ENCODE measurements around the gene TRERF1. TPM values are rescaled to one million over a fixed set of nuclear protein-coding genes. Genes with fewer than 3 reads are reported as not detected.
A peak's percentile ranks its signal among the peaks of the same experiment; 100 is the strongest.

The TRERF1 gene
- polyA plus RNA-seq, 1 donor (not counting 4 experiments of a cell fraction or from before 2014, with no cell fraction given), result 4.8 TPM

GRCh38 chr6:42429042-42429585, 22.6 kb downstream of the TRERF1 start:
- no peaks in the 10 kb centered on the region for H4K20me1 ChIP-seq (ENCODE audit: control insufficient read depth, extremely low read depth, insufficient read depth, low read length)
- H3K79me2 ChIP-seq (ENCODE audit: control insufficient read depth, insufficient read depth, low read length), result peaks cover 24% of the 10 kb centered on the region
- peaks cover 6% of the 10 kb centered on the region for H3K4me1 ChIP-seq (ENCODE audit: control insufficient read depth, extremely low read depth, insufficient read depth, low read length)
- no peak overlapping the region for H3K4me2 ChIP-seq (ENCODE audit: control insufficient read depth, extremely low read depth, insufficient read depth, low read depth, low read length)
- no peak overlapping the region for H3K4me3 ChIP-seq (ENCODE audit: control insufficient read depth in 2 of 3, extremely low read depth in 1 of 3, insufficient read depth in 2 of 3, low read depth in 1 of 3, low read length in 3 of 3)
- peaks cover 5% of the 10 kb centered on the region for H3K9me1 ChIP-seq (ENCODE audit: control insufficient read depth, extremely low read depth, insufficient read depth, low read length)
- TF ChIP-seq CTCF (optimal IDR thresholded peaks at IDR 0.05 in 1 of 3, IDR thresholded peaks at IDR 0.05 in 1 of 3, conservative IDR thresholded peaks at IDR 0.05 in 1 of 3; ENCODE audit: extremely low read depth in 1 of 3, insufficient read depth in 2 of 3, low read length in 3 of 3) (no peak), EZH2 (IDR thresholded peaks at IDR 0.05; ENCODE audit: low read length) (no peak)
- FAIRE-seq (no peak), DNase-seq (ENCODE audit: low read depth, low spot score) (no peak)
- no peaks in the 10 kb centered on the region for H3K9me3 ChIP-seq (ENCODE audit: control insufficient read depth, low read depth, low read length)
- H3K27me3 ChIP-seq (ENCODE audit: control insufficient read depth, extremely low read depth, insufficient read depth, low read length), result no peaks in the 10 kb centered on the region
- no peak overlapping the region for H3K27ac ChIP-seq (ENCODE audit: control insufficient read depth, insufficient read depth, low read length)
- no peak overlapping the region for H3K9ac ChIP-seq (ENCODE audit: control insufficient read depth, extremely low read depth, insufficient read depth, low read length)
- dilution Hi-C loops (cut with MboI; ENCODE audit: extremely low pct_ligation_motif_present, low sequenced_read_pairs), result no loop called here
- H3K36me3 ChIP-seq (ENCODE audit: control insufficient read depth in 2 of 2, extremely low read depth in 1 of 2, insufficient read depth in 2 of 2, low read length in 2 of 2), result peaks cover 0 to 2% of the 10 kb centered on the region in 2 experiments
- H2AFZ ChIP-seq (ENCODE audit: control insufficient read depth, low read length), result no peak overlapping the region

- Histone ChIP-seq H4K20me1 (ENCODE audit: control insufficient read depth, extremely low read depth, insufficient read depth, low read length) (no peaks in the 10 kb centered on the region), H3K27ac (ENCODE audit: control insufficient read depth, insufficient read depth, low read length) (no peak overlapping the region), H3K9me1 (ENCODE audit: control insufficient read depth, extremely low read depth, insufficient read depth, low read length) (peaks cover 5% of the 10 kb centered on the region), H3K4me3 (ENCODE audit: control insufficient read depth in 2 of 3, extremely low read depth in 1 of 3, insufficient read depth in 2 of 3, low read depth in 1 of 3, low read length in 3 of 3) (no peak overlapping the region), H3K4me2 (ENCODE audit: control insufficient read depth, extremely low read depth, insufficient read depth, low read depth, low read length) (no peak overlapping the region), H3K79me2 (ENCODE audit: control insufficient read depth, insufficient read depth, low read length) (peaks cover 20% of the 10 kb centered on the region), H3K36me3 (ENCODE audit: control insufficient read depth in 2 of 2, extremely low read depth in 1 of 2, insufficient read depth in 2 of 2, low read length in 2 of 2) (peaks cover 0 to 2% of the 10 kb centered on the region in 2 experiments), H3K9me3 (ENCODE audit: control insufficient read depth, low read depth, low read length) (no peaks in the 10 kb centered on the region), H2AFZ (ENCODE audit: control insufficient read depth, low read length) (no peak overlapping the region), H3K9ac (ENCODE audit: control insufficient read depth, extremely low read depth, insufficient read depth, low read length) (no peak overlapping the region), H3K27me3 (ENCODE audit: control insufficient read depth, extremely low read depth, insufficient read depth, low read length) (no peaks in the 10 kb centered on the region), H3K4me1 (ENCODE audit: control insufficient read depth, extremely low read depth, insufficient read depth, low read length) (peaks cover 6% of the 10 kb centered on the region)
- no peak for TF ChIP-seq CTCF (optimal IDR thresholded peaks at IDR 0.05 in 1 of 3, IDR thresholded peaks at IDR 0.05 in 1 of 3, conservative IDR thresholded peaks at IDR 0.05 in 1 of 3; ENCODE audit: extremely low read depth in 1 of 3, insufficient read depth in 2 of 3, low read length in 3 of 3)
- no peak for TF ChIP-seq EZH2 (IDR thresholded peaks at IDR 0.05; ENCODE audit: low read length)
- dilution Hi-C loops (cut with MboI; ENCODE audit: extremely low pct_ligation_motif_present, low sequenced_read_pairs), result no loop called here
- FAIRE-seq (peak; percentile 13), DNase-seq (ENCODE audit: low read depth, low spot score) (no peak)
Observed at GRCh38 chr6:42428326-42429041, 23.2 kb downstream of the TRERF1 start.

All from keratinocyte (primary cell).